Peyer's patch (tissue), 4 donors: ENCODE measurements around the gene XPNPEP3.

ENCODE experiments used
- CTCF ChIP-seq, 6 experiments: fragments of 450-650 bp in 4 of 6; fragments of 200-600 bp in 2 of 6; sonication (generic) in 1 of 6; IDR thresholded peaks; one replicate each; pipeline ENCODE4 v1.5.1; 2017 to 2019; ENCODE audit warnings: antibody characterized with exemption in 6 of 6, mild to moderate bottlenecking in 3 of 6, moderate library complexity in 1 of 6
- POLR2A ChIP-seq, 2 donors: fragments of 450-650 bp; IDR thresholded peaks; one replicate each; pipeline ENCODE4 v1.5.1; 2017; ENCODE audit warnings: antibody characterized with exemption in 2 of 2, mild to moderate bottlenecking in 2 of 2, moderate library complexity in 2 of 2

- TF ChIP-seq POLR2A (IDR thresholded peaks at IDR 0.05), result no peak
- TF ChIP-seq CTCF (IDR thresholded peaks at IDR 0.05), result no peak
Measured at GRCh38 chr22:40834619-40835018, 22.3 kb upstream of the XPNPEP3 start.
